GM12878 (cell line): ENCODE measurements around the gene MIER3.

Experiments
- BACH1 ChIP-seq: fragments of 450-650 bp; IDR thresholded peaks from 2 replicates; pipeline ENCODE4 v1.6.1; 2017; ENCODE audit warnings: mild to moderate bottlenecking, borderline replicate concordance
- CHD4 ChIP-seq: fragments of 200-600 bp; sonication (generic); IDR thresholded peaks from 2 replicates; pipeline ENCODE4 v1.6.1; 2016; ENCODE audit warnings: mild to moderate bottlenecking
- EP300 ChIP-seq, 2 experiments: fragments of 150-350 bp in 1 of 2; IDR thresholded peaks; 2 replicates each; pipeline ENCODE4 v1.6.1; 2011 to 2012; ENCODE audit warnings: low read depth in 2 of 2, low read length in 2 of 2, borderline replicate concordance in 1 of 2, improper control_type of control experiment in 1 of 2, inconsistent platforms in 1 of 2; ENCODE audit not compliant: control insufficient read depth in 1 of 2
- MYB ChIP-seq: fragments of 150-350 bp; IDR thresholded peaks from 2 replicates; pipeline ENCODE4 v1.6.1; 2014; ENCODE audit warnings: mild to moderate bottlenecking, low read depth, low read length, borderline replicate concordance
- NBN ChIP-seq: fragments of 450-650 bp; IDR thresholded peaks from 2 replicates; pipeline ENCODE4 v1.6.1; 2016
- NFIC ChIP-seq: IDR thresholded peaks from 2 replicates; pipeline ENCODE4 v1.6.1; 2012; ENCODE audit warnings: low read depth, mild to moderate bottlenecking, inconsistent platforms, low read length, moderate library complexity
- POLR2AphosphoS5 ChIP-seq: IDR thresholded peaks from 2 replicates; pipeline ENCODE4 v1.6.1; 2011; ENCODE audit warnings: mild to moderate bottlenecking, low read length, inconsistent platforms
- RFX5 ChIP-seq: IDR thresholded peaks from 2 replicates; pipeline ENCODE4 v1.6.1; 2011; ENCODE audit warnings: low read depth, low read length, improper control_type of control experiment
- SRF ChIP-seq, 2 experiments: IDR thresholded peaks; 2 replicates each; pipeline ENCODE4 v1.6.1; 2011; ENCODE audit warnings: low read depth in 2 of 2, low read length in 2 of 2, mild to moderate bottlenecking in 1 of 2, moderate library complexity in 1 of 2
- ZBTB40 ChIP-seq: fragments of 450-650 bp; IDR thresholded peaks from 2 replicates; pipeline ENCODE4 v1.6.1; 2016; ENCODE audit warnings: mild to moderate bottlenecking, moderate library complexity, borderline replicate concordance
- TF ChIP-seq, protein P1 (sequence below), 3 experiments: IDR thresholded peaks in 2 of 3; conservative IDR thresholded peaks in 1 of 3; 2 replicates each; pipeline ENCODE4 v1.5.1; 2011; ENCODE audit warnings: low read depth in 3 of 3, low read length in 3 of 3, mild to moderate bottlenecking in 3 of 3, control low read depth in 2 of 3, moderate library complexity in 2 of 3, inconsistent platforms in 1 of 3, mixed read lengths in 1 of 3; ENCODE audit not compliant: control insufficient read depth in 2 of 3, insufficient read depth in 1 of 3; ENCODE audit errors: extremely low read depth in 1 of 3
- TF ChIP-seq, protein P2 (sequence below): IDR thresholded peaks from 2 replicates; pipeline ENCODE4 v1.6.1; 2012; ENCODE audit warnings: low read depth, low read length, improper control_type of control experiment

DNA sequence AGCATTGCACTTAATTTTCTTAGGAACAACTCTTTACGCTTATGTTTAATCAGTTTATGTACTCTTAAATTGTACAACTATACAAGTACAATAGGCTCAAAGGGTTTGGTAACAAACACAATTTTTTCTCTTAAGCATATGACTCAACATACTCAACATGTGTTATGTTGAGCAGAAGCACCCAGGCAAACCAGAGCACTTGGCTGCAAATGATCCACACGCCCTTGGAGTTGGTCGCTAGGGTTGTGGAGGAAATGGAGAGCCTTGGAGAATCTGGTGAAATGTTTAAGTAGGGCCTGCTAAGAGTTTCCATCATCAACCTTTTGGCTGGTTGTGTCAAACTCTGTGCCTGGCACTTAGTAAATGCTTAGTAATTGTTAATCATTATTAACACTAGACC lies 25.1 kb upstream of the MIER3 start:
- TF ChIP-seq SRF (IDR thresholded peaks at IDR 0.05; ENCODE audit: low read depth in 2 of 2, low read length in 2 of 2) (no peak), EP300 (IDR thresholded peaks at IDR 0.05; ENCODE audit: borderline replicate concordance in 1 of 2, control insufficient read depth in 1 of 2, low read depth in 2 of 2, low read length in 2 of 2) (no peak), ZBTB40 (no peak), POLR2AphosphoS5 (no peak), BACH1 (no peak), MYB (no peak), NFIC (no peak), NBN (no peak), RFX5 (no peak), CHD4 (no peak)
- TF ChIP-seq, protein P1, sequence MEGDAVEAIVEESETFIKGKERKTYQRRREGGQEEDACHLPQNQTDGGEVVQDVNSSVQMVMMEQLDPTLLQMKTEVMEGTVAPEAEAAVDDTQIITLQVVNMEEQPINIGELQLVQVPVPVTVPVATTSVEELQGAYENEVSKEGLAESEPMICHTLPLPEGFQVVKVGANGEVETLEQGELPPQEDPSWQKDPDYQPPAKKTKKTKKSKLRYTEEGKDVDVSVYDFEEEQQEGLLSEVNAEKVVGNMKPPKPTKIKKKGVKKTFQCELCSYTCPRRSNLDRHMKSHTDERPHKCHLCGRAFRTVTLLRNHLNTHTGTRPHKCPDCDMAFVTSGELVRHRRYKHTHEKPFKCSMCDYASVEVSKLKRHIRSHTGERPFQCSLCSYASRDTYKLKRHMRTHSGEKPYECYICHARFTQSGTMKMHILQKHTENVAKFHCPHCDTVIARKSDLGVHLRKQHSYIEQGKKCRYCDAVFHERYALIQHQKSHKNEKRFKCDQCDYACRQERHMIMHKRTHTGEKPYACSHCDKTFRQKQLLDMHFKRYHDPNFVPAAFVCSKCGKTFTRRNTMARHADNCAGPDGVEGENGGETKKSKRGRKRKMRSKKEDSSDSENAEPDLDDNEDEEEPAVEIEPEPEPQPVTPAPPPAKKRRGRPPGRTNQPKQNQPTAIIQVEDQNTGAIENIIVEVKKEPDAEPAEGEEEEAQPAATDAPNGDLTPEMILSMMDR (IDR thresholded peaks at IDR 0.05 in 2 of 3, conservative IDR thresholded peaks at IDR 0.05 in 1 of 3; ENCODE audit: control insufficient read depth in 2 of 3, extremely low read depth in 1 of 3, insufficient read depth in 1 of 3, low read depth in 3 of 3, low read length in 3 of 3): no peak
- TF ChIP-seq, protein P2, sequence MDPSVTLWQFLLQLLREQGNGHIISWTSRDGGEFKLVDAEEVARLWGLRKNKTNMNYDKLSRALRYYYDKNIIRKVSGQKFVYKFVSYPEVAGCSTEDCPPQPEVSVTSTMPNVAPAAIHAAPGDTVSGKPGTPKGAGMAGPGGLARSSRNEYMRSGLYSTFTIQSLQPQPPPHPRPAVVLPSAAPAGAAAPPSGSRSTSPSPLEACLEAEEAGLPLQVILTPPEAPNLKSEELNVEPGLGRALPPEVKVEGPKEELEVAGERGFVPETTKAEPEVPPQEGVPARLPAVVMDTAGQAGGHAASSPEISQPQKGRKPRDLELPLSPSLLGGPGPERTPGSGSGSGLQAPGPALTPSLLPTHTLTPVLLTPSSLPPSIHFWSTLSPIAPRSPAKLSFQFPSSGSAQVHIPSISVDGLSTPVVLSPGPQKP: no peak
